OCI-LY7 (cell line): ENCODE data around the gene DQX1. TPM values are rescaled to one million over a fixed set of nuclear protein-coding genes. Genes with fewer than 3 reads are reported as not detected.

Source experiments
- BruUV-seq: library from RNA; stranded (reverse); fragments of 400-500 nt; replicated peaks from 2 replicates; lab custom pipeline; 2021; lab: Mats Ljungman, UMichigan
- CTCF ChIA-PET: fragments of 300-600 bp; sonication (Branson Sonifier 250); formaldehyde crosslinking; loops from one replicate; lab custom pipeline; 2022; ENCODE audit warnings: antibody characterized with exemption; ENCODE audit not compliant: unreplicated experiment; lab: Charles Lee
- POLR2A ChIA-PET: fragments of 300-600 bp; sonication (Branson Sonifier 250); formaldehyde crosslinking; loops from one replicate; lab custom pipeline; 2022; ENCODE audit warnings: antibody characterized with exemption; lab: Charles Lee
- DNase-seq: peaks from one replicate; pipeline ENCODE4 v3.0.0-alpha.2; 2015; ENCODE audit warnings: low spot score
- H2AFZ ChIP-seq: fragments of 200-600 bp; sonication (generic), shearing (Covaris generic); 2 replicates; pipeline ENCODE4 v1.6.1; 2014; ENCODE audit warnings: mild to moderate bottlenecking, antibody characterized with exemption, low read length, moderate library complexity
- H3K27ac ChIP-seq: fragments of 200-600 bp; sonication (generic); 2 replicates; pipeline ENCODE4 v1.5.1; 2014; ENCODE audit warnings: mixed run types, low read depth, mild to moderate bottlenecking, moderate library complexity, low read length, inconsistent platforms; ENCODE audit not compliant: poor library complexity, severe bottlenecking
- H3K36me3 ChIP-seq: fragments of 200-600 bp; sonication (generic); 2 replicates; pipeline ENCODE4 v1.6.1; 2014; ENCODE audit warnings: mild to moderate bottlenecking, antibody characterized with exemption, low read length, moderate library complexity, mixed read lengths; ENCODE audit not compliant: insufficient read depth
- H3K4me1 ChIP-seq: fragments of 200-600 bp; sonication (generic); 2 replicates; pipeline ENCODE4 v1.5.1; 2014; ENCODE audit warnings: mild to moderate bottlenecking, low read length; ENCODE audit not compliant: insufficient read depth, poor library complexity, severe bottlenecking
- H3K4me2 ChIP-seq: fragments of 200-600 bp; sonication (generic); 2 replicates; pipeline ENCODE4 v1.6.1; 2014; ENCODE audit warnings: mild to moderate bottlenecking, low read length
- H3K4me3 ChIP-seq: fragments of 200-600 bp; sonication (generic); 2 replicates; pipeline ENCODE4 v1.5.1; 2014; ENCODE audit warnings: mild to moderate bottlenecking, low read depth, low read length; ENCODE audit not compliant: poor library complexity, severe bottlenecking
- H3K79me2 ChIP-seq: fragments of 200-600 bp; sonication (generic); 2 replicates; pipeline ENCODE4 v1.6.1; 2016; ENCODE audit warnings: low read depth, mild to moderate bottlenecking, low read length, moderate library complexity, mixed read lengths; ENCODE audit not compliant: insufficient read depth
- H3K9me2 ChIP-seq: fragments of 200-600 bp; sonication (generic); 2 replicates; pipeline ENCODE4 v1.6.1; 2016; ENCODE audit warnings: mild to moderate bottlenecking, low read length, mixed read lengths; ENCODE audit not compliant: insufficient read depth
- H3K9me3 ChIP-seq: fragments of 200-600 bp; sonication (generic); 2 replicates; pipeline ENCODE4 v1.6.1; 2014; ENCODE audit warnings: mild to moderate bottlenecking, mixed run types, low read length, mixed read lengths
- H4K20me1 ChIP-seq: fragments of 200-600 bp; sonication (generic); 2 replicates; pipeline ENCODE4 v1.6.1; 2014; ENCODE audit warnings: mild to moderate bottlenecking, antibody characterized with exemption, low read length, moderate library complexity, mixed read lengths; ENCODE audit not compliant: insufficient read depth
- EZH2phosphoT487 ChIP-seq: fragments of 200-600 bp; sonication (generic); IDR thresholded peaks from 2 replicates; pipeline ENCODE4 v1.6.1; 2018; ENCODE audit warnings: low read depth, borderline replicate concordance, mild to moderate bottlenecking, mixed run types, antibody characterized with exemption, low read length, moderate library complexity, mixed read lengths
- intact Hi-C: fragments of 100-400 bp; cut with micrococcal nuclease; formaldehyde crosslinking; loops from one replicate; pipeline ENCODE4 v1.10.0; 2022; ENCODE audit not compliant: unreplicated experiment
- total RNA-seq, 2 experiments: library from RNA; depleted of rRNA in 1 of 2; stranded (reverse); fragments of >200 nt in 1 of 2; shearing (Covaris generic) in 1 of 2; gene quantifications; 2 replicates each; pipeline ENCODE4 v1.2.3, GENCODE V29; 2014 to 2022
- TF ChIP-seq, protein P1 (sequence below): fragments of 200-600 bp; sonication (generic); conservative IDR thresholded peaks from 2 replicates; pipeline ENCODE4 v1.5.1; 2014; ENCODE audit warnings: mild to moderate bottlenecking, antibody characterized with exemption, low read length, moderate library complexity, mixed read lengths

DQX1 gene
- total RNA-seq, 2 experiments from 2014 or later: 0.32 to 0.76 TPM

DNA sequence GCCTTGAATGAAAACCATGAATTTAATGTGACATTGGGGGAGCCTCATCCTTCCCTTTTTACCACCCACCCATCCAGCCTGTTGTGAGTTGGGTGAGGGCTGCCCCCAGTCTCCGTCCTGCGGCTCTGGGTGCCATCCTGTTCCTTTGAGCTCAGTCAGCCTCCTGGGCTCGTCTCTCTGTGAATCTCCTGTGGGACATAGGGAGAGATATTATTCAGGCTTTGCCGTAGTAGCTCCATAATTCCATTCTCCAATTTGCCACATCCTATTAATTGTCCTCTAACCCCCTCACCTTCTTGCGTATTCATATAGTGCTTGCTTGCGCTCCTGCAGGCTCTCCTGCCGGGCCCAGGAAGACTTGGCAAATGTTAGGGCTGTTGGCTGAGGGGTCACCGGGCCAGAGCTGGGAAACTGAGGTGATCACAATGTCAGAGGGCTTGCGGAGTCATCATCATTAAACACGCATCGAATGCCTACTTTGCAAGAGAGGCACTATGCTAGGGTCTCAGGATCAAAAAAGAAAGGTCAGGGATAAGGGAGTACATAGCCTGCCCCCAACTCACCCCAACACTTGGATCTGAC, 709 bp upstream of the DQX1 start:
- peaks cover 28% of the 10 kb centered on the region for H3K4me1 ChIP-seq
- intact Hi-C loops: no loop called here
- H3K4me2 ChIP-seq: 0 out of 2 replicates have a peak overlapping the region, but pooled peaks have one; percentile 95
- H2AFZ ChIP-seq: no peak overlapping the region
- no peak overlapping the region for H3K4me3 ChIP-seq
- POLR2A ChIA-PET: interaction anchor here (1.0 kb wide), 1 partner anchor 9 kb away, joined by 3 read pairs; no protein-coding TSS in a partner anchor
- H3K9me3 ChIP-seq: no peaks in the 10 kb centered on the region
- H3K79me2 ChIP-seq: peaks cover 37% of the 10 kb centered on the region
- peaks cover 53% of the 10 kb centered on the region for H3K36me3 ChIP-seq
- no peak for DNase-seq
- H4K20me1 ChIP-seq: peaks cover 5% of the 10 kb centered on the region; the same call in 1 of the 2 replicates
- no TSS peak for BruUV-seq
- CTCF ChIA-PET: interaction anchor here (0.5 kb wide), 1 partner anchor 1180 kb away, joined by 3 read pairs; no protein-coding TSS in a partner anchor
- H3K27ac ChIP-seq: no peak overlapping the region
- TF ChIP-seq EZH2phosphoT487: no peak
- H3K9me2 ChIP-seq: no peaks in the 10 kb centered on the region

DNA sequence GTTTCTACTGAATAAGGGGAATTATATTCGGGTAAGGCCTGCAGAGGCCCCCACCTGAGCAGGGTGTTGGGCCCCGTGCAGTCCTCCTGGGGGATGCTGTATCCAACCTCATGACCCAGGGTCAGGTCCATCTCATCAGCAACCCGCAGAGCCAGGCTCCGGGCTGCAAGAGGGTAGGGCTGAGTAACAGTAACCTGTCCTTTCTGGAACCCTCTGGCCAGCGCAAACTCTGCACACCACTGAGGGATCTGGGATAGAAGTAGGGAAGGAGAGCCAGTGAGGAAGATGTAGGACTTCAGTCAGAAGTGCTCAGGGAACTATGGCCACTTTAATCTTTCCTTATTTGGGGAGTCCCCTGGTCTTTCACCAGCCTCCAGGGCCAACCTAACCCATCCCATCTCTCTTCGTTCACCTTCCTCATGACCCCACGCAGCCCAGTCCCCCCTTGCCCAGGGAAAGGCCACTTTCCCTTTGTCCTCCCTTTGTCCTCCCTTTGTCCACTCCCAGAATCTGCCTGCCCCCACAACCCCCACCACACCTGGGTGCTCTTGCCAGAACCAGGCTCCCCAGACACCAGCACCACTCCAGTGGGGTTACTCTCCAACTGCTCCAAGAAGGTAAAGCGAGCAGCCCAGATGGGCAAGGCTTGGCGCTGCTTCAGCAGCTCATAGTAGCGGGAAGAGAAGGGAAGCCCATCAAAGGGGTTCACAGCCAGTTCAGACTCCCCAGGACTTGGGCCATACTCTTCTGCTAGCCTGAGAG, 895 bp downstream of the DQX1 start:
- H3K36me3 ChIP-seq: peaks cover 43% of the 10 kb centered on the region
- POLR2A ChIA-PET: interaction anchor here (0.6 kb wide), 1 partner anchor 16 kb away, joined by 3 read pairs; no protein-coding TSS in a partner anchor
- DNase-seq: no peak
- H3K4me3 ChIP-seq: no peak overlapping the region
- no TSS peak for BruUV-seq
- peaks cover 18% of the 10 kb centered on the region for H3K4me1 ChIP-seq
- no peak for TF ChIP-seq EZH2phosphoT487
- TF ChIP-seq, protein P1, sequence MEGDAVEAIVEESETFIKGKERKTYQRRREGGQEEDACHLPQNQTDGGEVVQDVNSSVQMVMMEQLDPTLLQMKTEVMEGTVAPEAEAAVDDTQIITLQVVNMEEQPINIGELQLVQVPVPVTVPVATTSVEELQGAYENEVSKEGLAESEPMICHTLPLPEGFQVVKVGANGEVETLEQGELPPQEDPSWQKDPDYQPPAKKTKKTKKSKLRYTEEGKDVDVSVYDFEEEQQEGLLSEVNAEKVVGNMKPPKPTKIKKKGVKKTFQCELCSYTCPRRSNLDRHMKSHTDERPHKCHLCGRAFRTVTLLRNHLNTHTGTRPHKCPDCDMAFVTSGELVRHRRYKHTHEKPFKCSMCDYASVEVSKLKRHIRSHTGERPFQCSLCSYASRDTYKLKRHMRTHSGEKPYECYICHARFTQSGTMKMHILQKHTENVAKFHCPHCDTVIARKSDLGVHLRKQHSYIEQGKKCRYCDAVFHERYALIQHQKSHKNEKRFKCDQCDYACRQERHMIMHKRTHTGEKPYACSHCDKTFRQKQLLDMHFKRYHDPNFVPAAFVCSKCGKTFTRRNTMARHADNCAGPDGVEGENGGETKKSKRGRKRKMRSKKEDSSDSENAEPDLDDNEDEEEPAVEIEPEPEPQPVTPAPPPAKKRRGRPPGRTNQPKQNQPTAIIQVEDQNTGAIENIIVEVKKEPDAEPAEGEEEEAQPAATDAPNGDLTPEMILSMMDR: no peak
- no peaks in the 10 kb centered on the region for H3K9me3 ChIP-seq
- no peak overlapping the region for H3K27ac ChIP-seq
- no peaks in the 10 kb centered on the region for H3K9me2 ChIP-seq
- peaks cover 28% of the 10 kb centered on the region for H3K79me2 ChIP-seq
- CTCF ChIA-PET: no interaction called here
- intact Hi-C loops: no loop called here
- peaks cover 5% of the 10 kb centered on the region; the same call in 1 of the 2 replicates for H4K20me1 ChIP-seq
- H3K4me2 ChIP-seq: no peak overlapping the region
- H2AFZ ChIP-seq: no peak overlapping the region

DNA sequence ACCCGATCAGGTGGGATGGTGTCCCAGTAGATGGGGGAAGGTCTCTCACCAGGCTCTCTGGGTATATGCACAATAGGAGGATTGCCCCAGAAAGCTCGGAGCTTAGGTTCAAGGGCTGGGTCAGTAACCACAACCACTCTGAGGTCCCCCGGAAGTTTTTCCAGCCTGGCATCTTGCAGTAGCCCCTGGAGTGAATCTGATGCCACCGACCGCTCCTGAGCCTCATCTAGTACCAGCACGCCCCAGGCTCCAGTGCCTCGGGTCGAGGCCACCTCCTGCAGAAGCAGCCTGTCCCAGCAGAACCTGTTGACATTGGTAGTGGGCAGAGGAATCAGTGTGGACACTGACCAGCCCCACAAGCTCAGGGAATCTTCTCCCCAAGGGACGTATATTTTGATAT, 2.0 kb downstream of the DQX1 start:
- Histone ChIP-seq H3K36me3 (peaks cover 41% of the 10 kb centered on the region), H3K27ac (no peak overlapping the region), H3K4me3 (no peak overlapping the region), H4K20me1 (peaks cover 5% of the 10 kb centered on the region; the same call in 1 of the 2 replicates), H3K9me2 (no peaks in the 10 kb centered on the region), H2AFZ (no peak overlapping the region), H3K79me2 (peaks cover 23% of the 10 kb centered on the region), H3K4me2 (no peak overlapping the region), H3K4me1 (peaks cover 18% of the 10 kb centered on the region), H3K9me3 (no peaks in the 10 kb centered on the region)
- ChIA-PET CTCF (no interaction called here), POLR2A (no interaction called here)
- intact Hi-C loops: no loop called here
- no peak for DNase-seq
- no peak for TF ChIP-seq EZH2phosphoT487
- TF ChIP-seq, protein P1: no peak
- no TSS peak for BruUV-seq
